PC-3 (cell line): ENCODE measurements around the gene KCND3. TPM values are rescaled to one million over a fixed set of nuclear protein-coding genes. Genes with fewer than 3 reads are reported as not detected.

ENCODE experiments used
- ATAC-seq: fragments of 200-7000 bp; cut with Tn5 transposase; 2 replicates; pipeline ENCODE4 v1.9.1; 2020; ENCODE audit warnings: mild to moderate bottlenecking, moderate library complexity
- BruUV-seq: library from RNA; stranded (reverse); fragments of 400-500 nt; replicated peaks from 2 replicates; lab custom pipeline; 2021; lab: Mats Ljungman, UMichigan
- CTCF ChIA-PET: fragments of 300-600 bp; sonication (Branson Sonifier 250); formaldehyde crosslinking; loops from one replicate; lab custom pipeline; 2022; ENCODE audit warnings: antibody characterized with exemption; lab: Charles Lee
- POLR2A ChIA-PET: fragments of 300-600 bp; sonication (Branson Sonifier 250); formaldehyde crosslinking; loops from one replicate; lab custom pipeline; 2022; ENCODE audit warnings: antibody characterized with exemption; ENCODE audit not compliant: unreplicated experiment; lab: Charles Lee
- DNase-seq: peaks from one replicate; pipeline ENCODE4 v3.0.0-alpha.2; 2015
- H2AFZ ChIP-seq: fragments of 300-600 bp; sonication (generic); 2 replicates; pipeline ENCODE4 v1.6.0; 2016; ENCODE audit warnings: antibody characterized with exemption, low read length
- H3F3A ChIP-seq: fragments of 300-600 bp; sonication (generic); one replicate; pipeline ENCODE4 v1.6.0; 2017; ENCODE audit warnings: antibody characterized with exemption, low read length, control low read depth, mild to moderate bottlenecking; ENCODE audit not compliant: unreplicated experiment
- H3K27ac ChIP-seq: fragments of 300-600 bp; sonication (generic); 2 replicates; pipeline ENCODE4 v1.5.1; 2016; ENCODE audit warnings: mild to moderate bottlenecking, low read length
- H3K27me3 ChIP-seq: fragments of 300-600 bp; sonication (generic); 2 replicates; pipeline ENCODE4 v1.6.1; 2016; ENCODE audit warnings: low read length, mixed read lengths
- H3K36me3 ChIP-seq: fragments of 300-600 bp; sonication (generic); 2 replicates; pipeline ENCODE4 v1.6.1; 2016; ENCODE audit warnings: low read depth, mixed run types, low read length, mixed read lengths
- H3K4me1 ChIP-seq: fragments of 300-600 bp; sonication (generic); 2 replicates; pipeline ENCODE4 v1.5.1; 2016; ENCODE audit warnings: low read length; ENCODE audit not compliant: insufficient read depth
- H3K4me2 ChIP-seq: fragments of 300-600 bp; sonication (generic); 2 replicates; pipeline ENCODE4 v1.6.0; 2016; ENCODE audit warnings: low read length
- H3K4me3 ChIP-seq: fragments of 300-600 bp; sonication (generic); 2 replicates; pipeline ENCODE4 v1.5.1; 2016; ENCODE audit warnings: mild to moderate bottlenecking, low read length, mixed read lengths
- H3K79me2 ChIP-seq: fragments of 300-600 bp; sonication (generic); 2 replicates; pipeline ENCODE4 v1.6.1; 2017; ENCODE audit warnings: low read length, mixed read lengths
- H3K9ac ChIP-seq: fragments of 300-600 bp; sonication (generic); 2 replicates; pipeline ENCODE4 v1.6.0; 2016; ENCODE audit warnings: mild to moderate bottlenecking, low read length
- H3K9me2 ChIP-seq: fragments of 300-600 bp; sonication (generic); replicated peaks from 2 replicates; pipeline ENCODE4 v1.6.1; 2016; ENCODE audit warnings: mixed run types, low read length, mixed read lengths
- H3K9me3 ChIP-seq: fragments of 300-600 bp; sonication (generic); 2 replicates; pipeline ENCODE4 v1.6.1; 2016; ENCODE audit warnings: low read length, mixed read lengths
- H4K20me1 ChIP-seq: fragments of 300-600 bp; sonication (generic); 2 replicates; pipeline ENCODE4 v1.6.1; 2016; ENCODE audit warnings: low read length, mixed read lengths
- EZH2 ChIP-seq: fragments of 300-600 bp; sonication (generic); IDR thresholded peaks from one replicate; pipeline ENCODE4 v1.6.1; 2017; ENCODE audit warnings: antibody characterized with exemption, mild to moderate bottlenecking, low read length; ENCODE audit not compliant: unreplicated experiment
- EZH2phosphoT487 ChIP-seq: fragments of 300-600 bp; sonication (generic); IDR thresholded peaks from 2 replicates; pipeline ENCODE4 v1.6.1; 2018; ENCODE audit warnings: mild to moderate bottlenecking, antibody characterized with exemption, low read length, borderline replicate concordance
- intact Hi-C: fragments of 100-400 bp; cut with micrococcal nuclease; formaldehyde crosslinking; loops from 2 replicates; pipeline ENCODE4 v1.9.0; 2023
- total RNA-seq: library from RNA; depleted of rRNA; stranded (reverse); fragments of >200 nt; gene quantifications from 2 replicates; pipeline ENCODE4 v1.2.3, GENCODE V29; 2014
- TF ChIP-seq, protein P1 (sequence below): fragments of 300-600 bp; sonication (generic); conservative IDR thresholded peaks from 2 replicates; pipeline ENCODE4 v1.5.1; 2017; ENCODE audit warnings: antibody characterized with exemption, low read depth, mild to moderate bottlenecking, low read length

The KCND3 gene
- total RNA-seq, 1 experiment from 2014 or later = not detected

DNA sequence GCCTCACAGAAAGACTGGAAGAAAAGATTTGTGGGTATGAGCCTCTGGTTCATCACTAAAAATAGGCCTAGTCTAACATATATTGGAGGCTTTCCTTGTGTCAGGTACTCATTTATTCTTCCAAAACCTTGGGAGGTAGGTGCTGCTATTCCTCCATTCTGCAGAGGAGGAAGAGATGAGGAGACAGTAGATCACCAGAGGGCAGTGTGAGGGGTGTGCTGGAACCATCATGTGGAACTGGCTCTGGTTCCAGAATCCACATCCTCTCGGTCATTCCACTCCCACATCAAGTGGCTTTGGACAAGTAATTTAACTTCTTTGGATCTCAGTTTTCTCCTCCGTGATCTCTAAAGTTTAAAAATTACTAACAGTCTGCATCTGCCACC, 242.9 kb downstream of the KCND3 start:
- no peaks in the 10 kb centered on the region for H3K79me2 ChIP-seq
- H3K9me2 ChIP-seq = no peaks in the 10 kb centered on the region
- no peaks in the 10 kb centered on the region for H3K4me1 ChIP-seq
- H3K36me3 ChIP-seq = no peaks in the 10 kb centered on the region
- ATAC-seq (no peak), DNase-seq (no peak)
- H4K20me1 ChIP-seq = no peaks in the 10 kb centered on the region
- no peaks in the 10 kb centered on the region for H3K27me3 ChIP-seq
- H3K27ac ChIP-seq = no peak overlapping the region
- no peak overlapping the region for H3K9ac ChIP-seq
- no peaks in the 10 kb centered on the region for H3K9me3 ChIP-seq
- no peaks in the 10 kb centered on the region for H3F3A ChIP-seq
- no peak overlapping the region for H2AFZ ChIP-seq
- no peak for TF ChIP-seq EZH2
- TF ChIP-seq, protein P1, sequence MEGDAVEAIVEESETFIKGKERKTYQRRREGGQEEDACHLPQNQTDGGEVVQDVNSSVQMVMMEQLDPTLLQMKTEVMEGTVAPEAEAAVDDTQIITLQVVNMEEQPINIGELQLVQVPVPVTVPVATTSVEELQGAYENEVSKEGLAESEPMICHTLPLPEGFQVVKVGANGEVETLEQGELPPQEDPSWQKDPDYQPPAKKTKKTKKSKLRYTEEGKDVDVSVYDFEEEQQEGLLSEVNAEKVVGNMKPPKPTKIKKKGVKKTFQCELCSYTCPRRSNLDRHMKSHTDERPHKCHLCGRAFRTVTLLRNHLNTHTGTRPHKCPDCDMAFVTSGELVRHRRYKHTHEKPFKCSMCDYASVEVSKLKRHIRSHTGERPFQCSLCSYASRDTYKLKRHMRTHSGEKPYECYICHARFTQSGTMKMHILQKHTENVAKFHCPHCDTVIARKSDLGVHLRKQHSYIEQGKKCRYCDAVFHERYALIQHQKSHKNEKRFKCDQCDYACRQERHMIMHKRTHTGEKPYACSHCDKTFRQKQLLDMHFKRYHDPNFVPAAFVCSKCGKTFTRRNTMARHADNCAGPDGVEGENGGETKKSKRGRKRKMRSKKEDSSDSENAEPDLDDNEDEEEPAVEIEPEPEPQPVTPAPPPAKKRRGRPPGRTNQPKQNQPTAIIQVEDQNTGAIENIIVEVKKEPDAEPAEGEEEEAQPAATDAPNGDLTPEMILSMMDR = no peak
- TF ChIP-seq EZH2phosphoT487 = no peak
- no TSS peak for BruUV-seq
- no peak overlapping the region for H3K4me2 ChIP-seq
- CTCF ChIA-PET = interaction anchor here (1.2 to 1.6 kb wide), 4 partner anchors 23 to 265 kb away, joined by 4 to 24 read pairs (median 9); no protein-coding TSS in a partner anchor
- intact Hi-C loops = no loop called here
- POLR2A ChIA-PET = no interaction called here
- H3K4me3 ChIP-seq = no peak overlapping the region

DNA sequence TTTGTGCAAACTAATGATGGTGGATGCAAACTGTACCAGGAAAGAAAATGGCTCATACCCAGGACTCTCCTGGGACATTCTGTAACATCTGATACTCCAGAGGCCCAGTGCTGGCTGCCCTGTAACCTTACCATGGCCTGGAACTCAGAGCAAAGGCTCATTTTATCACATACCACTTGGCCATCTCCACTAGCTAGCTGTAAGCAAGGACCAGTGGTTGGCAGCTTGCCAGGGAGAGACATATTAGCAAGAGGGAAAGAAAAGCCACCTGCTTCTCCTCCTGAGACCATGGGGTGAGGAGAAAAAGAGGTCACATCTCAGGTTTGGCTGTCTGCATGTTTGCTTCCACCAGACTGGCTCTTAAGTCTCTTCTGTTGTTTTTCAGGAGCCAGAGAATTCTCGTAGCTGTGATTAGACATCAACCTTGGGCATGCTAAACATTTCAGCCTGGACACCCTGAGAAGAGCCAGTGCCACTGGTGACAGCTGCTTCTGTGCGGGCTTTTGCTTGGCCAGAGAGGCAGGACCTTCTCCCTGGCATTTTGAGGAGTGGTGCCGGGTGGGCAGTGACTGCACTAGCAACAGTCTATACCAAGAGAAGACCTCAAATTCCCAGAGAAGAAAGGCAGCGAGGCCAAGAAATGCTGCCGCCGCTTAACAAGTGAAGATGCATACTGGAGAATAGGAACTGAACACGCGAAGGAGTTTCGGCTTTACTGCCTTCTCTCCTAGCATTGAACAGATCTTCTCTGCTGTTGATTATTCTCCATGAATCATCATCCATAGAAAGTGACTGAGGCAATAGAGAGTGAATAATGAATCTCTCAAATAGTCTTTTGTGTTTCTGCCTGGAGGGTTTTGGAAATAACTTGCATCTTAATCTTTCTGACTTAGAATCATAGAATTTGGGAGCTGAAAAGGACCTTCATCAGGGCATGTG, 243.5 kb downstream of the KCND3 start:
- Histone ChIP-seq H3F3A (no peaks in the 10 kb centered on the region), H3K9ac (no peak overlapping the region), H2AFZ (no peak overlapping the region), H3K4me3 (no peak overlapping the region), H3K27ac (no peak overlapping the region), H3K4me1 (no peaks in the 10 kb centered on the region), H3K27me3 (no peaks in the 10 kb centered on the region), H3K79me2 (no peaks in the 10 kb centered on the region), H3K9me3 (no peaks in the 10 kb centered on the region), H4K20me1 (no peaks in the 10 kb centered on the region), H3K4me2 (no peak overlapping the region), H3K9me2 (no peaks in the 10 kb centered on the region), H3K36me3 (no peaks in the 10 kb centered on the region)
- ATAC-seq (no peak), DNase-seq (no peak)
- ChIA-PET CTCF (interaction anchor here (1.6 kb wide), 1 partner anchor 264 kb away, joined by 12 read pairs; no protein-coding TSS in a partner anchor), POLR2A (no interaction called here)
- TF ChIP-seq EZH2 (no peak), EZH2phosphoT487 (no peak)
- TF ChIP-seq, protein P1 = no peak
- intact Hi-C loops = no loop called here
- BruUV-seq = no TSS peak

DNA sequence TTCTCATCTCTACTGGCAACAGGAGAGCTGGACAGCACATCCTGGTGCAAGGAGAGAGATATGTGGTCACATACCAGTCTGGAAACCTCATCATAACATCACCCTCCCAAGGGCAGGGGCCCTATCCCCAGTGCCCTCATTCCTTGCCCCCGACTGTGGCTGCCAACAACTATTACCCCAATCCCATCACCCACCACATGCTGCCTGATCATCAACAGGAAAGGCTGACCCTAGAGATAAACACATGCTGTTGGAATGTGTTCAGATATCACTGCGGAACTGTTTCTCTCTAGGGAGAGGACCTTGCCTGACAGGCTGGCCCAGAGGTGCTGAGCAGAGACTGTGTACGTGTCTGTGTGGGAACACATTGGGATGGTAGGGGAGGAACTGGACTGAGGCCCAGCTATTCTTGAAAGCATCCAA, 245.8 kb downstream of the KCND3 start:
- Histone ChIP-seq H2AFZ (no peak overlapping the region), H3K27ac (no peak overlapping the region), H3K27me3 (no peaks in the 10 kb centered on the region), H3K9me2 (no peaks in the 10 kb centered on the region), H3K4me2 (no peak overlapping the region), H3F3A (no peaks in the 10 kb centered on the region), H3K9me3 (no peaks in the 10 kb centered on the region), H3K79me2 (no peaks in the 10 kb centered on the region), H3K4me3 (no peak overlapping the region), H3K9ac (no peak overlapping the region), H3K4me1 (peaks cover 11% of the 10 kb centered on the region; the same call in 1 of the 2 replicates), H4K20me1 (no peaks in the 10 kb centered on the region), H3K36me3 (no peaks in the 10 kb centered on the region)
- ATAC-seq = no peak
- no peak for DNase-seq
- no TSS peak for BruUV-seq
- intact Hi-C loops = no loop called here
- no peak for TF ChIP-seq EZH2phosphoT487
- POLR2A ChIA-PET = no interaction called here
- CTCF ChIA-PET = interaction anchor here (0.5 to 0.8 kb wide), 2 partner anchors 29 to 71 kb away, joined by 4 to 5 read pairs; no protein-coding TSS in a partner anchor
